H9 (cell line): Measurements from ENCODE around the gene ATP8A1. TPM values are rescaled to one million over a fixed set of nuclear protein-coding genes. Genes with fewer than 3 reads are reported as not detected.

ENCODE experiments used
- DNase-seq: peaks from one replicate; pipeline ENCODE4 v3.0.0-alpha.2; 2017
- H2AFZ ChIP-seq: one replicate; pipeline ENCODE4 v1.6.1; 2013; ENCODE audit warnings: mild to moderate bottlenecking, low read length, control low read depth, moderate library complexity
- H2AK5ac ChIP-seq: 2 replicates; pipeline ENCODE4 v1.6.1; 2013; ENCODE audit warnings: low read length, control low read depth, mixed read lengths; ENCODE audit not compliant: insufficient read length
- H2BK120ac ChIP-seq: one replicate; pipeline ENCODE4 v1.6.1; 2013; ENCODE audit warnings: low read depth, mild to moderate bottlenecking, low read length, control low read depth, inconsistent platforms; ENCODE audit not compliant: poor library complexity, severe bottlenecking
- H2BK12ac ChIP-seq: 2 replicates; pipeline ENCODE4 v1.6.1; 2013; ENCODE audit warnings: low read length, control low read depth, mixed read lengths, low read depth; ENCODE audit not compliant: insufficient read length
- H2BK15ac ChIP-seq: 2 replicates; pipeline ENCODE4 v1.6.1; 2013; ENCODE audit warnings: low read depth, low read length, control low read depth
- H2BK20ac ChIP-seq: one replicate; pipeline ENCODE4 v1.6.1; 2013; ENCODE audit warnings: low read depth, mild to moderate bottlenecking, low read length, control low read depth, inconsistent platforms; ENCODE audit not compliant: poor library complexity, severe bottlenecking
- H2BK5ac ChIP-seq: 2 replicates; pipeline ENCODE4 v1.6.1; 2013; ENCODE audit warnings: low read length, control low read depth, mixed read lengths; ENCODE audit not compliant: insufficient read length
- H3K14ac ChIP-seq: 2 replicates; pipeline ENCODE4 v1.6.1; 2013; ENCODE audit warnings: low read length, control low read depth; ENCODE audit not compliant: insufficient read depth
- H3K18ac ChIP-seq: 2 replicates; pipeline ENCODE4 v1.6.1; 2013; ENCODE audit warnings: low read depth, mild to moderate bottlenecking, mixed read lengths, low read length, control low read depth; ENCODE audit not compliant: insufficient read length
- H3K23ac ChIP-seq: 2 replicates; pipeline ENCODE4 v1.6.1; 2013; ENCODE audit warnings: low read length, control low read depth, mixed read lengths, low read depth; ENCODE audit not compliant: insufficient read length
- H3K23me2 ChIP-seq: 2 replicates; pipeline ENCODE4 v1.6.1; 2013; ENCODE audit warnings: low read depth, mild to moderate bottlenecking, mixed read lengths, low read length, control low read depth; ENCODE audit not compliant: insufficient read length, poor library complexity, severe bottlenecking
- H3K27ac ChIP-seq: 2 replicates; pipeline ENCODE4 v1.5.1; 2013; ENCODE audit warnings: low read length, control low read depth, mixed read lengths, low read depth; ENCODE audit not compliant: insufficient read length
- H3K27me3 ChIP-seq: 2 replicates; pipeline ENCODE4 v1.6.1; 2013; ENCODE audit warnings: low read length, control low read depth, inconsistent platforms; ENCODE audit not compliant: insufficient read depth
- H3K4ac ChIP-seq: 2 replicates; pipeline ENCODE4 v1.6.1; 2013; ENCODE audit warnings: low read depth, mild to moderate bottlenecking, control low read depth, inconsistent platforms, low read length, moderate library complexity
- H3K4me1 ChIP-seq: 2 replicates; pipeline ENCODE4 v1.6.1; 2013; ENCODE audit warnings: low read length, control low read depth, inconsistent platforms; ENCODE audit not compliant: insufficient read depth
- H3K4me2 ChIP-seq: 2 replicates; pipeline ENCODE4 v1.6.1; 2013; ENCODE audit warnings: low read length, control low read depth, mixed read lengths; ENCODE audit not compliant: insufficient read length, insufficient read depth
- H3K56ac ChIP-seq: 2 replicates; pipeline ENCODE4 v1.6.1; 2013; ENCODE audit warnings: low read depth, mild to moderate bottlenecking, mixed read lengths, low read length, control low read depth; ENCODE audit not compliant: insufficient read length
- H3K79me1 ChIP-seq: 2 replicates; pipeline ENCODE4 v1.6.1; 2013; ENCODE audit warnings: low read depth, mild to moderate bottlenecking, moderate library complexity, low read length, control low read depth, inconsistent platforms; ENCODE audit not compliant: insufficient read depth, poor library complexity, severe bottlenecking
- H3K79me2 ChIP-seq: 2 replicates; pipeline ENCODE4 v1.6.1; 2013; ENCODE audit warnings: low read length, control low read depth, inconsistent platforms; ENCODE audit not compliant: insufficient read depth
- H3K9ac ChIP-seq: 2 replicates; pipeline ENCODE4 v1.6.1; 2013; ENCODE audit warnings: low read length, control low read depth, mixed read lengths; ENCODE audit not compliant: insufficient read length; ENCODE audit errors: extremely low read depth
- H3K9me3 ChIP-seq: one replicate; pipeline ENCODE4 v1.6.1; 2013; ENCODE audit warnings: low read depth, low read length, inconsistent platforms; ENCODE audit not compliant: control insufficient read depth
- H3T11ph ChIP-seq: one replicate; pipeline ENCODE4 v1.6.1; 2013; ENCODE audit warnings: mild to moderate bottlenecking, low read length, control low read depth, inconsistent platforms
- H4K20me1 ChIP-seq: one replicate; pipeline ENCODE4 v1.6.1; 2013; ENCODE audit not compliant: control insufficient read depth, insufficient read length, insufficient read depth
- H4K5ac ChIP-seq: 2 replicates; pipeline ENCODE4 v1.6.1; 2013; ENCODE audit warnings: low read depth, mild to moderate bottlenecking, mixed read lengths, low read length, control low read depth; ENCODE audit not compliant: insufficient read length
- H4K8ac ChIP-seq: replicated peaks from 2 replicates; pipeline ENCODE4 v1.6.1; 2013; ENCODE audit warnings: low read length, control low read depth, mixed read lengths, low read depth; ENCODE audit not compliant: insufficient read length
- H4K91ac ChIP-seq: 2 replicates; pipeline ENCODE4 v1.6.1; 2013; ENCODE audit warnings: low read depth, mild to moderate bottlenecking, moderate library complexity, mixed read lengths, low read length, control low read depth; ENCODE audit not compliant: insufficient read length
- H3K27ac Mint-ChIP-seq, 3 experiments: 2 replicates in 2 of 3; 3 replicates in 1 of 3; pipeline ENCODE4 v1.8.0; 2020 to 2021; ENCODE audit warnings: mixed read lengths in 3 of 3, mild to moderate bottlenecking in 1 of 3, moderate library complexity in 1 of 3
- H3K27me3 Mint-ChIP-seq: 2 replicates; pipeline ENCODE4 v1.8.0; 2021; ENCODE audit warnings: low read depth, mild to moderate bottlenecking, moderate library complexity, mixed read lengths
- H3K36me3 Mint-ChIP-seq, 3 experiments: 2 replicates in 2 of 3; 3 replicates in 1 of 3; pipeline ENCODE4 v1.8.0; 2020 to 2021; ENCODE audit warnings: low read depth in 3 of 3, mixed read lengths in 3 of 3; ENCODE audit not compliant: insufficient read depth in 1 of 3
- H3K4me1 Mint-ChIP-seq, 2 experiments: 2 replicates each; pipeline ENCODE4 v1.8.0; 2020; ENCODE audit warnings: mixed read lengths in 2 of 2
- H3K4me3 Mint-ChIP-seq, 2 experiments: 2 replicates in 1 of 2; 3 replicates in 1 of 2; pipeline ENCODE4 v1.8.0; 2020 to 2021; ENCODE audit warnings: mild to moderate bottlenecking in 2 of 2, mixed read lengths in 2 of 2, moderate library complexity in 1 of 2
- H3K9me3 Mint-ChIP-seq, 2 experiments: 2 replicates in 1 of 2; 3 replicates in 1 of 2; pipeline ENCODE4 v1.8.0; 2020; ENCODE audit warnings: mild to moderate bottlenecking in 2 of 2, mixed read lengths in 2 of 2, moderate library complexity in 1 of 2
- WGBS: extraction: QIAGEN DNeasy Blood & Tissue Kit; methylation state at CpG from one replicate; pipeline ENCODE4 v1.1.7; 2013; ENCODE audit warnings: missing lambda C conversion rate, low lambda C conversion rate, mixed read lengths; ENCODE audit not compliant: insufficient read length; ENCODE audit errors: extremely low coverage; 5-methylcytosine and 5-hydroxymethylcytosine counted together
- total RNA-seq: library from RNA; stranded (reverse); gene quantifications from 2 replicates; pipeline ENCODE4 v1.2.1, GENCODE V29; 2021
- TF ChIP-seq, protein P1 (sequence below): fragments of 200-600 bp; sonication (generic); conservative IDR thresholded peaks from 3 replicates; pipeline ENCODE4 v1.8.0; 2021; ENCODE audit warnings: antibody characterized with exemption, mild to moderate bottlenecking

ATP8A1 gene
- total RNA-seq, 1 experiment from 2014 or later: 5.1 TPM

- TF ChIP-seq, protein P1, sequence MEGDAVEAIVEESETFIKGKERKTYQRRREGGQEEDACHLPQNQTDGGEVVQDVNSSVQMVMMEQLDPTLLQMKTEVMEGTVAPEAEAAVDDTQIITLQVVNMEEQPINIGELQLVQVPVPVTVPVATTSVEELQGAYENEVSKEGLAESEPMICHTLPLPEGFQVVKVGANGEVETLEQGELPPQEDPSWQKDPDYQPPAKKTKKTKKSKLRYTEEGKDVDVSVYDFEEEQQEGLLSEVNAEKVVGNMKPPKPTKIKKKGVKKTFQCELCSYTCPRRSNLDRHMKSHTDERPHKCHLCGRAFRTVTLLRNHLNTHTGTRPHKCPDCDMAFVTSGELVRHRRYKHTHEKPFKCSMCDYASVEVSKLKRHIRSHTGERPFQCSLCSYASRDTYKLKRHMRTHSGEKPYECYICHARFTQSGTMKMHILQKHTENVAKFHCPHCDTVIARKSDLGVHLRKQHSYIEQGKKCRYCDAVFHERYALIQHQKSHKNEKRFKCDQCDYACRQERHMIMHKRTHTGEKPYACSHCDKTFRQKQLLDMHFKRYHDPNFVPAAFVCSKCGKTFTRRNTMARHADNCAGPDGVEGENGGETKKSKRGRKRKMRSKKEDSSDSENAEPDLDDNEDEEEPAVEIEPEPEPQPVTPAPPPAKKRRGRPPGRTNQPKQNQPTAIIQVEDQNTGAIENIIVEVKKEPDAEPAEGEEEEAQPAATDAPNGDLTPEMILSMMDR: no peak
- Histone ChIP-seq H3K27ac (no peak overlapping the region), H3K56ac (no peak overlapping the region), H3K18ac (no peak overlapping the region), H4K91ac (no peak overlapping the region), H2BK15ac (no peak overlapping the region), H3K23me2 (no peaks in the 10 kb centered on the region), H3K79me1 (no peaks in the 10 kb centered on the region), H3K4ac (no peak overlapping the region), H4K20me1 (no peaks in the 10 kb centered on the region), H3K27me3 (no peaks in the 10 kb centered on the region), H3K4me2 (no peak overlapping the region), H3K79me2 (no peaks in the 10 kb centered on the region), H3K23ac (no peak overlapping the region), H3K9me3 (no peaks in the 10 kb centered on the region), H2BK12ac (no peak overlapping the region), H2BK20ac (no peak overlapping the region), H3T11ph (no peak overlapping the region), H3K9ac (no peak overlapping the region), H2BK120ac (no peak overlapping the region), H2AFZ (no peak overlapping the region), H2BK5ac (no peak overlapping the region), H2AK5ac (no peak overlapping the region), H3K4me1 (no peaks in the 10 kb centered on the region; the same call in 1 of the 2 replicates), H4K8ac (no peak overlapping the region), H4K5ac (no peak overlapping the region), H3K14ac (no peak overlapping the region)
- no peak overlapping the region for H3K27ac Mint-ChIP-seq
- no peaks in the 10 kb centered on the region for H3K9me3 Mint-ChIP-seq
- WGBS: no CpG with 5 or more reads among the region's 3 CpGs
- H3K36me3 Mint-ChIP-seq: peaks cover 0 to 3% (median 0%) of the 10 kb centered on the region in 3 experiments; a peak in 2 of 7 replicates
- H3K4me3 Mint-ChIP-seq: no peak overlapping the region
- peaks cover 21 to 30% of the 10 kb centered on the region in 2 experiments for H3K4me1 Mint-ChIP-seq
- DNase-seq: no peak
- no peaks in the 10 kb centered on the region for H3K27me3 Mint-ChIP-seq
Measured at GRCh38 chr4:42471896-42472295, 185.0 kb downstream of the ATP8A1 start.
